Loucy (cell line): ENCODE measurements around the gene ATG2A.

ENCODE experiments used
- H2AFZ ChIP-seq: fragments of 200-600 bp; sonication (generic); 2 replicates; pipeline ENCODE4 v1.6.0; 2016; ENCODE audit warnings: antibody characterized with exemption, mild to moderate bottlenecking, low read length, moderate library complexity
- H3F3A ChIP-seq: fragments of 200-600 bp; 2 replicates; pipeline ENCODE4 v1.6.0; 2016; ENCODE audit warnings: antibody characterized with exemption, low read depth, mild to moderate bottlenecking
- H3K27me3 ChIP-seq: fragments of 200-600 bp; sonication (generic); 2 replicates; pipeline ENCODE4 v1.6.1; 2014; ENCODE audit warnings: low read length, mild to moderate bottlenecking; ENCODE audit not compliant: insufficient read depth, poor library complexity, severe bottlenecking
- H3K36me3 ChIP-seq: fragments of 200-600 bp; sonication (generic); 2 replicates; pipeline ENCODE4 v1.6.1; 2016; ENCODE audit warnings: low read length; ENCODE audit not compliant: insufficient read depth
- H3K4me1 ChIP-seq: fragments of 200-600 bp; sonication (generic); 2 replicates; pipeline ENCODE4 v1.5.1; 2014; ENCODE audit warnings: low read length, mild to moderate bottlenecking; ENCODE audit not compliant: insufficient read depth, poor library complexity, severe bottlenecking
- H3K4me2 ChIP-seq: fragments of 200-600 bp; sonication (generic); 2 replicates; pipeline ENCODE4 v1.6.0; 2014; ENCODE audit warnings: antibody characterized with exemption, low read length, low read depth, mild to moderate bottlenecking; ENCODE audit not compliant: poor library complexity, severe bottlenecking
- H3K4me3 ChIP-seq: fragments of 200-600 bp; sonication (generic); 2 replicates; pipeline ENCODE4 v1.5.1; 2014; ENCODE audit warnings: low read length, mild to moderate bottlenecking, mixed read lengths; ENCODE audit not compliant: poor library complexity, severe bottlenecking
- H3K79me2 ChIP-seq: fragments of 200-600 bp; sonication (generic); 2 replicates; pipeline ENCODE4 v1.6.1; 2014; ENCODE audit warnings: low read length; ENCODE audit not compliant: insufficient read depth
- H3K9ac ChIP-seq: fragments of 200-600 bp; sonication (generic); 2 replicates; pipeline ENCODE4 v1.6.0; 2014; ENCODE audit warnings: mild to moderate bottlenecking, low read depth, low read length, moderate library complexity; ENCODE audit not compliant: poor library complexity, severe bottlenecking
- H3K9me2 ChIP-seq: fragments of 200-600 bp; sonication (generic); replicated peaks from 2 replicates; pipeline ENCODE4 v1.6.1; 2016; ENCODE audit warnings: low read depth, low read length, mixed read lengths
- H3K9me3 ChIP-seq: fragments of 200-600 bp; sonication (generic); 2 replicates; pipeline ENCODE4 v1.6.1; 2014; ENCODE audit warnings: mild to moderate bottlenecking, antibody characterized with exemption, low read length, low read depth; ENCODE audit not compliant: insufficient read depth
- H4K20me1 ChIP-seq: fragments of 200-600 bp; sonication (generic); 2 replicates; pipeline ENCODE4 v1.6.0; 2014; ENCODE audit warnings: antibody characterized with exemption, low read length, mild to moderate bottlenecking; ENCODE audit not compliant: insufficient read depth, poor library complexity, severe bottlenecking
- CTCF ChIP-seq: fragments of 200-600 bp; sonication (generic); conservative IDR thresholded peaks from 2 replicates; pipeline ENCODE4 v1.5.1; 2014; ENCODE audit warnings: mild to moderate bottlenecking, antibody characterized with exemption, low read length
- EZH2phosphoT487 ChIP-seq: fragments of 200-600 bp; IDR thresholded peaks from 2 replicates; pipeline ENCODE4 v1.6.1; 2018; ENCODE audit warnings: antibody characterized with exemption, mild to moderate bottlenecking, moderate library complexity, borderline replicate concordance

Gene ATG2A

GRCh38 chr11:64853709-64854108, 63.3 kb downstream of the ATG2A start:
- H3K9ac ChIP-seq: no peak overlapping the region
- TF ChIP-seq CTCF (no peak), EZH2phosphoT487 (no peak)
- H3K27me3 ChIP-seq: no peaks in the 10 kb centered on the region
- H3K4me2 ChIP-seq: no peak overlapping the region
- no peak overlapping the region for H3K4me3 ChIP-seq
- no peaks in the 10 kb centered on the region for H3K9me2 ChIP-seq
- H3K36me3 ChIP-seq: peaks cover 48% of the 10 kb centered on the region; the same call in 1 of the 2 replicates
- H3K79me2 ChIP-seq: peaks cover 17% of the 10 kb centered on the region; the same call in 1 of the 2 replicates
- no peaks in the 10 kb centered on the region for H4K20me1 ChIP-seq
- H2AFZ ChIP-seq: no peak overlapping the region
- H3F3A ChIP-seq: no peaks in the 10 kb centered on the region
- H3K4me1 ChIP-seq: peaks cover 30% of the 10 kb centered on the region
- no peaks in the 10 kb centered on the region for H3K9me3 ChIP-seq

GRCh38 chr11:64852804-64853509, 64.1 kb downstream of the ATG2A start:
- peaks cover 30% of the 10 kb centered on the region for H3K4me1 ChIP-seq
- no peaks in the 10 kb centered on the region for H3F3A ChIP-seq

GRCh38 chr11:64851831-64852351, 65.1 kb downstream of the ATG2A start:
- H3K9ac ChIP-seq: no peak overlapping the region
- peaks cover 5% of the 10 kb centered on the region; the same call in 1 of the 2 replicates for H3K79me2 ChIP-seq
- no peak overlapping the region for H3K4me2 ChIP-seq

More at GRCh38 chr11:64852804-64853509, 64.1 kb downstream of the ATG2A start:
- Histone ChIP-seq H2AFZ (no peak overlapping the region), H4K20me1 (no peaks in the 10 kb centered on the region), H3K4me2 (no peak overlapping the region), H3K9me3 (no peaks in the 10 kb centered on the region), H3K9ac (no peak overlapping the region), H3K79me2 (peaks cover 11% of the 10 kb centered on the region; the same call in 1 of the 2 replicates), H3K4me3 (no peak overlapping the region), H3K27me3 (no peaks in the 10 kb centered on the region), H3K36me3 (peaks cover 43% of the 10 kb centered on the region; the same call in 1 of the 2 replicates), H3K9me2 (no peaks in the 10 kb centered on the region)
- TF ChIP-seq EZH2phosphoT487 (no peak), CTCF (no peak)

More at GRCh38 chr11:64851831-64852351, 65.1 kb downstream of the ATG2A start:
- H3F3A ChIP-seq: no peaks in the 10 kb centered on the region
- H3K36me3 ChIP-seq: peaks cover 37% of the 10 kb centered on the region; the same call in 1 of the 2 replicates
- H3K4me1 ChIP-seq: peaks cover 30% of the 10 kb centered on the region
- H3K9me2 ChIP-seq: no peaks in the 10 kb centered on the region
- TF ChIP-seq EZH2phosphoT487: no peak
- no peak for TF ChIP-seq CTCF
- H2AFZ ChIP-seq: no peak overlapping the region
- no peaks in the 10 kb centered on the region for H4K20me1 ChIP-seq
- H3K9me3 ChIP-seq: no peaks in the 10 kb centered on the region
- H3K4me3 ChIP-seq: no peak overlapping the region
- H3K27me3 ChIP-seq: no peaks in the 10 kb centered on the region
